WI38 (cell line): ENCODE data around the gene TSSK6.

Experiments used
- H3K4me3 ChIP-seq: 2 replicates; pipeline ENCODE4 v1.5.1; 2011; ENCODE audit warnings: low read depth, mild to moderate bottlenecking, control low read depth, low read length
- TF ChIP-seq, protein P1 (sequence below): IDR thresholded peaks from 2 replicates; pipeline ENCODE4 v1.5.1; 2012; ENCODE audit warnings: low read depth, mild to moderate bottlenecking, control low read depth, low read length

The TSSK6 gene

DNA sequence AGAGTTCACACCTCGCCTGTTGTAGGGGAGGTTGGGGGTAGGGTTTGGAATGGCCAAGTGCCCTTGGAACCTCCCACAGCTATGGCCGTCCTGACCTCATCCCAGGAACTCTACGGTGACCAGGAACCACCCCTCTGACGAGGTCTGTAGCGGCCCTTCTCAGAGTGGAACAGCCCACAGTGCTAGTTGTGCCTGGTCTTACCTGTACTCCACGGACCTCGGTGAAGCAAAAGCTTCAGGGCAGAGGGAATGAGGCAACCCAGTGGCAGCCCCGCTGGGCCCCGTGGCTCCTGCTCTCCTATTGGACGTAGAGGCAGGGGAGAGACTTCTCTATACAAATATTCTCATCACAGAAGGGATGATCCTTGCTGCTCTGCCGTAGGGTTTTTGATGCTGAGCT lies 7.1 kb downstream of the TSSK6 start:
- TF ChIP-seq, protein P1, sequence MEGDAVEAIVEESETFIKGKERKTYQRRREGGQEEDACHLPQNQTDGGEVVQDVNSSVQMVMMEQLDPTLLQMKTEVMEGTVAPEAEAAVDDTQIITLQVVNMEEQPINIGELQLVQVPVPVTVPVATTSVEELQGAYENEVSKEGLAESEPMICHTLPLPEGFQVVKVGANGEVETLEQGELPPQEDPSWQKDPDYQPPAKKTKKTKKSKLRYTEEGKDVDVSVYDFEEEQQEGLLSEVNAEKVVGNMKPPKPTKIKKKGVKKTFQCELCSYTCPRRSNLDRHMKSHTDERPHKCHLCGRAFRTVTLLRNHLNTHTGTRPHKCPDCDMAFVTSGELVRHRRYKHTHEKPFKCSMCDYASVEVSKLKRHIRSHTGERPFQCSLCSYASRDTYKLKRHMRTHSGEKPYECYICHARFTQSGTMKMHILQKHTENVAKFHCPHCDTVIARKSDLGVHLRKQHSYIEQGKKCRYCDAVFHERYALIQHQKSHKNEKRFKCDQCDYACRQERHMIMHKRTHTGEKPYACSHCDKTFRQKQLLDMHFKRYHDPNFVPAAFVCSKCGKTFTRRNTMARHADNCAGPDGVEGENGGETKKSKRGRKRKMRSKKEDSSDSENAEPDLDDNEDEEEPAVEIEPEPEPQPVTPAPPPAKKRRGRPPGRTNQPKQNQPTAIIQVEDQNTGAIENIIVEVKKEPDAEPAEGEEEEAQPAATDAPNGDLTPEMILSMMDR: no peak
- H3K4me3 ChIP-seq: no peak overlapping the region

DNA sequence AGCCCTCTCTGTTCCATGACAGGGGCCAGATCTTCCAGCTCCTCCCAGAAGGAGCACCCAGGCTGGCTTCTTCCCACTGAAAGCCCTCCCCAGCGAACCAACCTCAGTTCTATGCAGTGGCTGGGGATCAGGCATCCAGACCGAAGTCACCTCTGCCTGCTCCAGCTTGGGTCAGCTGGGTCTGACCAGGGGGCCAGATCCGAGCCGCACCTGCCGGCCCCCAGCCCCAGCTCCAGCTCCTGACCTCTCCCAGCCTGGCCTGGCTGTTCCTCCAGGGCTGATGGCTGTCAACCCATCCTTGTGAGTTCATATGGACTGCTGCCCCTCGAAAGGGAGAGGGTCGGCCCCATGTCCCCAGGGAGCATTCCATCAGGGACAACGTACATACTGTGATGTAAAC lies 8.0 kb downstream of the TSSK6 start:
- no peak overlapping the region for H3K4me3 ChIP-seq
- TF ChIP-seq, protein P1: no peak

DNA sequence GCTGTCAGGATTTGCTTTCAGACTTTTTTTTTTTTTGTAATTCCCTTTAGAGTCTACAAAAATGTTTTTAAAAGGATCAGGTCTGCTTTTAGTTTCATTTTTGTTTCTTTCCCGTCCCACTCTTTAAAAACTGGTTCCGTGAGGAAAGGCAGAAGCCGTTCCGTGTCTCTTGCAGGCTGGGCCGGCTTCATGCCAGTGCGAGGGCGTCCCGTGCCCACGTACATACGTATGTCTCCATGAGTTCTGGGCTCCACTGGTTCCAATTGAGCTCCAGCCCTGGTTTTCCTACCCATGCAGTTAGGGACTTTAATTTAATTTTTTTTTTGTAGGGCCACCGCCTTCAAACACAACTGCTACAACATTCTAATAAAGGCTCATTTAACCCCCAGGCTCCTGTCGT lies 8.8 kb downstream of the TSSK6 start:
- H3K4me3 ChIP-seq: no peak overlapping the region
- TF ChIP-seq, protein P1: no peak

DNA sequence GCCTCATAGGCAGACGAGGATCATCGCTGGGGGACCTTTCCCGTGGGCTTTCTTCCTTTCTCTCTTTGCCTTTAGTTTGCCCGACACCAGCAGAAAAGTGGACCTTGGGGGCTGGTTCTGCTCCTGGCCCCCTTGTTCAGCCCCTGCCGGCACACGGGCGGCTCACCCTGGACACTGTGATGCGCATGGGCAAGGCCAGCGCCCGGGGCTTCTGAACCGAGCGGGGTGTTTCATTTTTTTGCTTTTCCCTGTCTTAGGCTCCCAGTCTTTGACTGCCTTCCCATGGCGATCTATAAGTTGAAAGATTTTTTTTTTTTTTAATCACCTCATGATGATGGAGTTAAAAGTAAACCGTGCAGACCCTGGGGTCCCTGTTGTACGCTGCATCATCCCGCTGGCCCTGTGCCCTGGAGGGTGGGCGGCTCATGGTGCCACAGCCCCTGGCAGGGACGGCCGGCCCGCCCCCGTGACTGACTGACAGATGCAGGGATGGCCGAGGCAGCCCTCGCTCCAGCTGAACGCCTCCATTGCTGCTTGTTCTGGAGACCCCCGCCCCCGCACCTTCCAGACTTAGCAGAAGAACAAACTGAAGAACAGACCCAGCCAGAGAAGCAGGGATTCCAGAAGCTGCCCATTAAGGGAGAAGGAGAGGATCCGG lies 9.6 kb downstream of the TSSK6 start:
- TF ChIP-seq, protein P1: no peak
- no peak overlapping the region for H3K4me3 ChIP-seq

DNA sequence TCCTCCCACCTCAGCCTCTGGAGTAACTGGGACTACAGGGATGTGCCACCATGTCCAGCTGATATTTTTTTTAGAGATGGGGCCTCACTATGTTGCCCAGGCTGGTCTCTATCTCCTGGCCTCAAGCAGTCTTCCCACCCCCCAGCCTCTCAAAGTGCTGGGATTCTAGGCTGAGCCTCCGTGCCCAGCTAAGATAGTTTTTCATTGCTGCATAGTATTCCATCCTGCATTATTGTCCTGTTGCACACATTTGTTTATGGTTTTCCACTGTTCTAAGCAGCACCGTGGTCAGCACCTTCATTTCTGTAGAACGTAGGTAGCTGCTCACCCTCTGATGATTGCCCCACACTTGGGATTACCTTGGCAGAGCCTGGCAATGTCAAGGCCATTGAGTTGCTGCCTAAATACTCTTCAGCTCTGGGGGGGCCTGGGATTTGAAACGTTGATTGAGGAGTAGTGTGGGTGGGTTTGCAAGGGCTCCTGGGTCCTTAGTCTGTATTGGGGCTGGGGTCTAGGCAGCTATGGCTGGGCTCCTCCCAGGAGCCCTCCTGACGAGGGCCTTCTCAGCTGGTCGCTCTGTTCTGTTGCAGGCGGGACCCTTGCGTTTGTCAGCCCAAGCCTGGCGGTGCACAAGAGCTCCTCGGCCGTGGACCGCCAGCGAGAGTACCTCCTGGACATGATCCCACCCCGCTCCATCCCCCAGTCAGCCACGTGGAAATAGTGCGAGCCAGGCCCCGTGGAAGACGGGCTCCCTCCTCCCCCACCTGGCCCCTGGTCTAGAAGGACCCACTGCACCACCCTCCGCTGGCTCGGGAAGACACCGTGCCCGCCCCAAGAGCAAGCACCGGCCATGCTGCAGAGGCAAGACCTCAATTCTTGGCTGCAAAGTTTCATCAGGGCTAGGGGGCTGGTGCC lies 10.3 kb downstream of the TSSK6 start:
- TF ChIP-seq, protein P1: no peak
- H3K4me3 ChIP-seq: no peak overlapping the region

DNA sequence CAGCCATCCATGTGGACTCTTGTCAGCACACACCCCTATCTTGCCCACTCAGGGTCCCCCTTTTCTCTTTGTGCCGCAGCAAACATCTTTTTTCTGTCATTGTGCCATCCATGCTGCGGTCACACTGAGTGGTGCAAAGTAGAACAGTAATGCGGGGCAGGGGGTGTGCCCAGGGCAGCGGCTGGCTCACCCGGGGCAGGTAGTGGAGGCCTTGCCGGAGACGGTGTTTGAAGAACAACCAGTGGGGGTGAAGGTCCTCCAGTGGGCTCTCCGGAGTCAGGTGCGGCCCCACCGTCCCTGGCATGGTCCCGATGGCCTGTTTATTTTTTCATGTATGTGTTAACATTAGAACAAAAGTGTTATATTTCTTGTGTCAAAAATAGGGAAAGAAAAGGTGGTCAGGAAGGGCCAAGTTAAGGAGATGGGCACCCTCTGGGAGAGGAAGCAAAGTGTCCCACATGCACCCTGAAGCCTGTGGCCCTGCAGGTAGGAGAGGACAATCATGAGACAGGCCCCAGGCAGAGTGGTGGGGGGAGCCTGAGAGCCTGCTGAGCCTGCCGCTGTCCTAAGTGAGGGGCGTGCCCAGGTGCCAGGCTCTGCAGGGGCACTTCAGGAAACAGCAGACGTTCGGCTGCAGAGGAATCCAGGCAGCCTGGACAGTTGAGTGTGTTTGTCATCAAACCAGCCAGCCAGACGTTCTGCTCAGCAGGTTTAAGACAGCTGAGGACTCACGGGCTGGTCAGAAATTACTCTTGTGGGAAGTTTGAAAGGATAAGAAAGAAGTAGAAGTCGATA lies 12.3 kb downstream of the TSSK6 start:
- TF ChIP-seq, protein P1: no peak
- no peak overlapping the region for H3K4me3 ChIP-seq
